GM23338 (cell line): ENCODE data around the gene GLB1L3. TPM values are rescaled to one million over a fixed set of nuclear protein-coding genes. Genes with fewer than 3 reads are reported as not detected.

Source experiments
- ATAC-seq: fragments of 200-7000 bp; cut with Tn5 transposase; 3 replicates; pipeline ENCODE4 v1.9.1; 2020
- DNase-seq: peaks from one replicate; pipeline ENCODE4 v3.0.0-alpha.2; 2015; ENCODE audit warnings: low spot score
- H2AFZ ChIP-seq: fragments of 200-600 bp; sonication (generic); 2 replicates; pipeline ENCODE4 v1.8.0; 2016; ENCODE audit warnings: antibody characterized with exemption, mild to moderate bottlenecking, moderate library complexity
- H3F3A ChIP-seq: fragments of 200-600 bp; sonication (generic); replicated peaks from 2 replicates; pipeline ENCODE4 v1.8.0; 2017; ENCODE audit warnings: antibody characterized with exemption, mixed run types, low read depth
- H3K27ac ChIP-seq: fragments of 200-600 bp; sonication (generic); 2 replicates; pipeline ENCODE4 v1.6.1; 2016; ENCODE audit warnings: low read depth
- H3K27me3 ChIP-seq: fragments of 200-600 bp; sonication (generic); 2 replicates; pipeline ENCODE4 v1.8.0; 2016; ENCODE audit warnings: mild to moderate bottlenecking, mixed run types, moderate library complexity; ENCODE audit not compliant: insufficient read depth
- H3K36me3 ChIP-seq: fragments of 200-600 bp; sonication (generic); 2 replicates; pipeline ENCODE4 v1.8.0; 2016; ENCODE audit warnings: mild to moderate bottlenecking; ENCODE audit not compliant: insufficient read depth
- H3K4me1 ChIP-seq: fragments of 200-600 bp; sonication (generic); 2 replicates; pipeline ENCODE4 v1.8.0; 2016; ENCODE audit warnings: mild to moderate bottlenecking, moderate library complexity; ENCODE audit not compliant: insufficient read depth
- H3K4me2 ChIP-seq: fragments of 200-600 bp; sonication (generic); 2 replicates; pipeline ENCODE4 v1.7.1; 2017; ENCODE audit warnings: mixed run types
- H3K4me3 ChIP-seq: fragments of 200-600 bp; sonication (generic); 2 replicates; pipeline ENCODE4 v1.6.1; 2016; ENCODE audit warnings: mixed run types
- H3K79me2 ChIP-seq: fragments of 200-600 bp; sonication (generic); replicated peaks from 2 replicates; pipeline ENCODE4 v1.8.0; 2017; ENCODE audit warnings: mild to moderate bottlenecking; ENCODE audit not compliant: insufficient read depth
- H3K9me2 ChIP-seq: fragments of 200-600 bp; sonication (generic); 2 replicates; pipeline ENCODE4 v1.8.0; 2017; ENCODE audit not compliant: insufficient read depth
- H4K20me1 ChIP-seq: fragments of 200-600 bp; sonication (generic); replicated peaks from 2 replicates; pipeline ENCODE4 v1.8.0; 2017; ENCODE audit warnings: mild to moderate bottlenecking; ENCODE audit not compliant: insufficient read depth
- H3K27ac Mint-ChIP-seq: 2 replicates; pipeline ENCODE4 v1.8.0; 2020; ENCODE audit warnings: inconsistent platforms, mild to moderate bottlenecking, moderate library complexity, mixed read lengths
- H3K27me3 Mint-ChIP-seq: 3 replicates; pipeline ENCODE4 v1.8.0; 2022; ENCODE audit warnings: low read depth, mild to moderate bottlenecking, moderate library complexity, mixed read lengths, inconsistent platforms; ENCODE audit not compliant: insufficient read depth, poor library complexity
- H3K36me3 Mint-ChIP-seq: 3 replicates; pipeline ENCODE4 v1.8.0; 2021; ENCODE audit warnings: low read depth, mild to moderate bottlenecking, inconsistent platforms, moderate library complexity, mixed read lengths
- H3K4me1 Mint-ChIP-seq: 3 replicates; pipeline ENCODE4 v1.8.0; 2020; ENCODE audit warnings: mild to moderate bottlenecking, inconsistent platforms, mixed read lengths
- H3K4me3 Mint-ChIP-seq: 3 replicates; pipeline ENCODE4 v1.8.0; 2021; ENCODE audit warnings: moderate library complexity, mild to moderate bottlenecking, inconsistent platforms, mixed read lengths
- H3K9me3 Mint-ChIP-seq: 3 replicates; pipeline ENCODE4 v1.8.0; 2020; ENCODE audit warnings: moderate library complexity, mild to moderate bottlenecking, inconsistent platforms, mixed read lengths
- STAT1 ChIP-seq: IDR thresholded peaks from one replicate; pipeline ENCODE4 v1.6.1; 2016; ENCODE audit warnings: antibody characterized with exemption; ENCODE audit not compliant: unreplicated experiment
- ZNF114 ChIP-seq: fragments of 250-450 bp; sonication (Bioruptor Pico); IDR thresholded peaks from 2 replicates; pipeline ENCODE4 v1.5.0; 2020; ENCODE audit warnings: mild to moderate bottlenecking, moderate library complexity
- ZNF331 ChIP-seq: fragments of 250-450 bp; sonication (Bioruptor Pico); IDR thresholded peaks from 2 replicates; pipeline ENCODE4 v1.5.0; 2020; ENCODE audit warnings: low read depth, mild to moderate bottlenecking, moderate library complexity
- polyA plus RNA-seq: library from polyadenylated mRNA; unstranded; fragments of >200 nt; fragmentation: Nextera tagmentation; extraction: Ambion mirVana; gene quantifications from 2 replicates; pipeline ENCODE4 v1.2.1, GENCODE V29; 2016
- total RNA-seq: library from RNA; depleted of rRNA; stranded (reverse); fragments of >200 nt; shearing (Covaris generic); gene quantifications from 2 replicates; pipeline ENCODE4 v1.2.3, GENCODE V29; 2014
- TF ChIP-seq, protein P1 (sequence below): IDR thresholded peaks from one replicate; pipeline ENCODE4 v1.6.1; 2018; ENCODE audit warnings: antibody characterized with exemption; ENCODE audit not compliant: unreplicated experiment
- TF ChIP-seq, protein P2 (sequence below): fragments of 250-450 bp; sonication (Bioruptor Pico); IDR thresholded peaks from 2 replicates; pipeline ENCODE4 v1.5.0; 2020; ENCODE audit warnings: mild to moderate bottlenecking, moderate library complexity
- TF ChIP-seq, protein P3 (sequence below), 2 experiments: fragments of 200-600 bp in 1 of 2; sonication (generic) in 1 of 2; conservative IDR thresholded peaks; 2 replicates each; pipeline versions ENCODE4 v1.5.1 to v1.6.1; 2016 to 2017; ENCODE audit warnings: antibody characterized with exemption in 2 of 2, low read depth in 2 of 2, mild to moderate bottlenecking in 2 of 2, moderate library complexity in 1 of 2
- TF ChIP-seq, protein P4 (sequence below): IDR thresholded peaks from 2 replicates; pipeline ENCODE4 v1.6.1; 2016; ENCODE audit warnings: antibody characterized with exemption

Gene GLB1L3
- total and polyA plus RNA-seq, 2 experiments from 2014 or later = 28.8 to 33.1 TPM

DNA sequence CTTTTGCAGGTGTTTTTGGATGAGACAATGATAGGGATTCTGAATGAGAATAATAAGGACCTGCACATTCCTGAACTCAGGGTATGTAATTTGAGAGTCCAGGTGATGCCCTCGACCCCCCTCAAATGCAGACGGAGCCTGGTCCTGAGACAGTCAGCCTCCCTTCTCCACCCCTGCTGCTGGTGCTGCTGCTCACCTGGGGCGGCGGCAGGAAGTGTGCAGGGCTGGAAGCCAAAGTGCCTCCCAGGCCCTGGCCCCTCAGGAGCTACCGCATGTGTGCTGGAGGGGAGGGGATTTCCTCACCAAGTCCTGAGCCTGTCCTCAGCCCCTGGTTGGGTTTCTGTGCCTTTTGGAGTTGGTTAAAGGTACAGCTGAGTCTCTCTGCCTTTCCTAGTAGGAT lies 36.6 kb downstream of the GLB1L3 start (continued):
- TF ChIP-seq, protein P1, sequence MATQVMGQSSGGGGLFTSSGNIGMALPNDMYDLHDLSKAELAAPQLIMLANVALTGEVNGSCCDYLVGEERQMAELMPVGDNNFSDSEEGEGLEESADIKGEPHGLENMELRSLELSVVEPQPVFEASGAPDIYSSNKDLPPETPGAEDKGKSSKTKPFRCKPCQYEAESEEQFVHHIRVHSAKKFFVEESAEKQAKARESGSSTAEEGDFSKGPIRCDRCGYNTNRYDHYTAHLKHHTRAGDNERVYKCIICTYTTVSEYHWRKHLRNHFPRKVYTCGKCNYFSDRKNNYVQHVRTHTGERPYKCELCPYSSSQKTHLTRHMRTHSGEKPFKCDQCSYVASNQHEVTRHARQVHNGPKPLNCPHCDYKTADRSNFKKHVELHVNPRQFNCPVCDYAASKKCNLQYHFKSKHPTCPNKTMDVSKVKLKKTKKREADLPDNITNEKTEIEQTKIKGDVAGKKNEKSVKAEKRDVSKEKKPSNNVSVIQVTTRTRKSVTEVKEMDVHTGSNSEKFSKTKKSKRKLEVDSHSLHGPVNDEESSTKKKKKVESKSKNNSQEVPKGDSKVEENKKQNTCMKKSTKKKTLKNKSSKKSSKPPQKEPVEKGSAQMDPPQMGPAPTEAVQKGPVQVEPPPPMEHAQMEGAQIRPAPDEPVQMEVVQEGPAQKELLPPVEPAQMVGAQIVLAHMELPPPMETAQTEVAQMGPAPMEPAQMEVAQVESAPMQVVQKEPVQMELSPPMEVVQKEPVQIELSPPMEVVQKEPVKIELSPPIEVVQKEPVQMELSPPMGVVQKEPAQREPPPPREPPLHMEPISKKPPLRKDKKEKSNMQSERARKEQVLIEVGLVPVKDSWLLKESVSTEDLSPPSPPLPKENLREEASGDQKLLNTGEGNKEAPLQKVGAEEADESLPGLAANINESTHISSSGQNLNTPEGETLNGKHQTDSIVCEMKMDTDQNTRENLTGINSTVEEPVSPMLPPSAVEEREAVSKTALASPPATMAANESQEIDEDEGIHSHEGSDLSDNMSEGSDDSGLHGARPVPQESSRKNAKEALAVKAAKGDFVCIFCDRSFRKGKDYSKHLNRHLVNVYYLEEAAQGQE = no peak
- TF ChIP-seq, protein P2, sequence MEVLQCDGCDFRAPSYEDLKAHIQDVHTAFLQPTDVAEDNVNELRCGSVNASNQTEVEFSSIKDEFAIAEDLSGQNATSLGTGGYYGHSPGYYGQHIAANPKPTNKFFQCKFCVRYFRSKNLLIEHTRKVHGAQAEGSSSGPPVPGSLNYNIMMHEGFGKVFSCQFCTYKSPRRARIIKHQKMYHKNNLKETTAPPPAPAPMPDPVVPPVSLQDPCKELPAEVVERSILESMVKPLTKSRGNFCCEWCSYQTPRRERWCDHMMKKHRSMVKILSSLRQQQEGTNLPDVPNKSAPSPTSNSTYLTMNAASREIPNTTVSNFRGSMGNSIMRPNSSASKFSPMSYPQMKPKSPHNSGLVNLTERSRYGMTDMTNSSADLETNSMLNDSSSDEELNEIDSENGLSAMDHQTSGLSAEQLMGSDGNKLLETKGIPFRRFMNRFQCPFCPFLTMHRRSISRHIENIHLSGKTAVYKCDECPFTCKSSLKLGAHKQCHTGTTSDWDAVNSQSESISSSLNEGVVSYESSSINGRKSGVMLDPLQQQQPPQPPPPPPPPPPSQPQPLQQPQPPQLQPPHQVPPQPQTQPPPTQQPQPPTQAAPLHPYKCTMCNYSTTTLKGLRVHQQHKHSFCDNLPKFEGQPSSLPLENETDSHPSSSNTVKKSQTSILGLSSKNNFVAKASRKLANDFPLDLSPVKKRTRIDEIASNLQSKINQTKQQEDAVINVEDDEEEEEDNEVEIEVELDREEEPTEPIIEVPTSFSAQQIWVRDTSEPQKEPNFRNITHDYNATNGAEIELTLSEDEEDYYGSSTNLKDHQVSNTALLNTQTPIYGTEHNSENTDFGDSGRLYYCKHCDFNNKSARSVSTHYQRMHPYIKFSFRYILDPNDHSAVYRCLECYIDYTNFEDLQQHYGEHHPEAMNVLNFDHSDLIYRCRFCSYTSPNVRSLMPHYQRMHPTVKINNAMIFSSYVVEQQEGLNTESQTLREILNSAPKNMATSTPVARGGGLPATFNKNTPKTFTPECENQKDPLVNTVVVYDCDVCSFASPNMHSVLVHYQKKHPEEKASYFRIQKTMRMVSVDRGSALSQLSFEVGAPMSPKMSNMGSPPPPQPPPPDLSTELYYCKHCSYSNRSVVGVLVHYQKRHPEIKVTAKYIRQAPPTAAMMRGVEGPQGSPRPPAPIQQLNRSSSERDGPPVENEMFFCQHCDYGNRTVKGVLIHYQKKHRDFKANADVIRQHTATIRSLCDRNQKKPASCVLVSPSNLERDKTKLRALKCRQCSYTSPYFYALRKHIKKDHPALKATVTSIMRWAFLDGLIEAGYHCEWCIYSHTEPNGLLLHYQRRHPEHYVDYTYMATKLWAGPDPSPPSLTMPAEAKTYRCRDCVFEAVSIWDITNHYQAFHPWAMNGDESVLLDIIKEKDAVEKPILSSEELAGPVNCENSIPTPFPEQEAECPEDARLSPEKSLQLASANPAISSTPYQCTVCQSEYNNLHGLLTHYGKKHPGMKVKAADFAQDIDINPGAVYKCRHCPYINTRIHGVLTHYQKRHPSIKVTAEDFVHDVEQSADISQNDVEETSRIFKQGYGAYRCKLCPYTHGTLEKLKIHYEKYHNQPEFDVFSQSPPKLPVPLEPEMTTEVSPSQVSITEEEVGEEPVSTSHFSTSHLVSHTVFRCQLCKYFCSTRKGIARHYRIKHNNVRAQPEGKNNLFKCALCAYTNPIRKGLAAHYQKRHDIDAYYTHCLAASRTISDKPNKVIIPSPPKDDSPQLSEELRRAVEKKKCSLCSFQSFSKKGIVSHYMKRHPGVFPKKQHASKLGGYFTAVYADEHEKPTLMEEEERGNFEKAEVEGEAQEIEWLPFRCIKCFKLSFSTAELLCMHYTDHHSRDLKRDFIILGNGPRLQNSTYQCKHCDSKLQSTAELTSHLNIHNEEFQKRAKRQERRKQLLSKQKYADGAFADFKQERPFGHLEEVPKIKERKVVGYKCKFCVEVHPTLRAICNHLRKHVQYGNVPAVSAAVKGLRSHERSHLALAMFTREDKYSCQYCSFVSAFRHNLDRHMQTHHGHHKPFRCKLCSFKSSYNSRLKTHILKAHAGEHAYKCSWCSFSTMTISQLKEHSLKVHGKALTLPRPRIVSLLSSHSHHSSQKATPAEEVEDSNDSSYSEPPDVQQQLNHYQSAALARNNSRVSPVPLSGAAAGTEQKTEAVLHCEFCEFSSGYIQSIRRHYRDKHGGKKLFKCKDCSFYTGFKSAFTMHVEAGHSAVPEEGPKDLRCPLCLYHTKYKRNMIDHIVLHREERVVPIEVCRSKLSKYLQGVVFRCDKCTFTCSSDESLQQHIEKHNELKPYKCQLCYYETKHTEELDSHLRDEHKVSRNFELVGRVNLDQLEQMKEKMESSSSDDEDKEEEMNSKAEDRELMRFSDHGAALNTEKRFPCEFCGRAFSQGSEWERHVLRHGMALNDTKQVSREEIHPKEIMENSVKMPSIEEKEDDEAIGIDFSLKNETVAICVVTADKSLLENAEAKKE = no peak

DNA sequence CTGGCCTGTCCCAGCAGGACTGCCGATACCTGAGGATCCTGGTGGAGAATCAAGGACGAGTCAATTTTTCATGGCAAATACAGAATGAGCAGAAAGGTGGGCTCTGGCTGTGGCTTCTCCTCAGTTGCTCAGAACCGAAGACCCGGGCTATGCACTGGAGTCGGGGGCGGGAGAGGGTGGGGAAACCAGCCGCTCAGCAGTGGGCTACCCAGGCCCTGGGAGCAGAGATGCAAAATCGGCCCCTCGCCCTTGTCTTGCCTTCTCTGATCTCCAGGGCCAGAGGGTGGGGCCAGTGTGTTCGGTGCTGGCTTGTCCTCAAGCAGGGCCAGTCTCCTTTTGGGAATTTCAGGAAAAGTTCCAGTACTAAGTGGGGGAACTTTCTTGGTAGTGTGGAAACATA lies 37.2 kb downstream of the GLB1L3 start:
- H3K27ac Mint-ChIP-seq = no peak overlapping the region
- H3K9me3 Mint-ChIP-seq = peaks cover 5% of the 10 kb centered on the region; the same call in 1 of the 3 replicates
- Histone ChIP-seq H3K9me2 (no peaks in the 10 kb centered on the region), H3K36me3 (peaks cover 9% of the 10 kb centered on the region; the same call in 1 of the 2 replicates), H3F3A (no peaks in the 10 kb centered on the region), H3K27me3 (no peaks in the 10 kb centered on the region), H2AFZ (no peak overlapping the region), H4K20me1 (no peaks in the 10 kb centered on the region), H3K4me3 (no peak overlapping the region), H3K79me2 (no peaks in the 10 kb centered on the region), H3K27ac (no peak overlapping the region), H3K4me1 (no peaks in the 10 kb centered on the region), H3K4me2 (no peak overlapping the region)
- peaks cover 4% of the 10 kb centered on the region for H3K27me3 Mint-ChIP-seq
- no peak overlapping the region for H3K4me3 Mint-ChIP-seq
- ATAC-seq (peak; percentile 29), DNase-seq (no peak)
- peaks cover 6% of the 10 kb centered on the region; the same call in 2 of the 3 replicates for H3K4me1 Mint-ChIP-seq
- H3K36me3 Mint-ChIP-seq = peaks cover 60% of the 10 kb centered on the region
- no peak for TF ChIP-seq ZNF331 (CRISPR knock-in tag)
- TF ChIP-seq ZNF114 (CRISPR knock-in tag) = no peak
- TF ChIP-seq, protein P3, sequence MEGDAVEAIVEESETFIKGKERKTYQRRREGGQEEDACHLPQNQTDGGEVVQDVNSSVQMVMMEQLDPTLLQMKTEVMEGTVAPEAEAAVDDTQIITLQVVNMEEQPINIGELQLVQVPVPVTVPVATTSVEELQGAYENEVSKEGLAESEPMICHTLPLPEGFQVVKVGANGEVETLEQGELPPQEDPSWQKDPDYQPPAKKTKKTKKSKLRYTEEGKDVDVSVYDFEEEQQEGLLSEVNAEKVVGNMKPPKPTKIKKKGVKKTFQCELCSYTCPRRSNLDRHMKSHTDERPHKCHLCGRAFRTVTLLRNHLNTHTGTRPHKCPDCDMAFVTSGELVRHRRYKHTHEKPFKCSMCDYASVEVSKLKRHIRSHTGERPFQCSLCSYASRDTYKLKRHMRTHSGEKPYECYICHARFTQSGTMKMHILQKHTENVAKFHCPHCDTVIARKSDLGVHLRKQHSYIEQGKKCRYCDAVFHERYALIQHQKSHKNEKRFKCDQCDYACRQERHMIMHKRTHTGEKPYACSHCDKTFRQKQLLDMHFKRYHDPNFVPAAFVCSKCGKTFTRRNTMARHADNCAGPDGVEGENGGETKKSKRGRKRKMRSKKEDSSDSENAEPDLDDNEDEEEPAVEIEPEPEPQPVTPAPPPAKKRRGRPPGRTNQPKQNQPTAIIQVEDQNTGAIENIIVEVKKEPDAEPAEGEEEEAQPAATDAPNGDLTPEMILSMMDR (conservative IDR thresholded peaks at IDR 0.05; ENCODE audit: low read depth in 2 of 2) = no peak
- no peak for TF ChIP-seq STAT1
- TF ChIP-seq, protein P4, sequence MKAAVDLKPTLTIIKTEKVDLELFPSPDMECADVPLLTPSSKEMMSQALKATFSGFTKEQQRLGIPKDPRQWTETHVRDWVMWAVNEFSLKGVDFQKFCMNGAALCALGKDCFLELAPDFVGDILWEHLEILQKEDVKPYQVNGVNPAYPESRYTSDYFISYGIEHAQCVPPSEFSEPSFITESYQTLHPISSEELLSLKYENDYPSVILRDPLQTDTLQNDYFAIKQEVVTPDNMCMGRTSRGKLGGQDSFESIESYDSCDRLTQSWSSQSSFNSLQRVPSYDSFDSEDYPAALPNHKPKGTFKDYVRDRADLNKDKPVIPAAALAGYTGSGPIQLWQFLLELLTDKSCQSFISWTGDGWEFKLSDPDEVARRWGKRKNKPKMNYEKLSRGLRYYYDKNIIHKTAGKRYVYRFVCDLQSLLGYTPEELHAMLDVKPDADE = no peak
